Neural crest cell (in vitro differentiated cells): ENCODE results near the gene ST7. TPM values are rescaled to one million over a fixed set of nuclear protein-coding genes. Genes with fewer than 3 reads are reported as not detected.

Experiments used
- DNase-seq: peaks from one replicate; pipeline ENCODE4 v3.0.0; 2021; ENCODE audit warnings: low read depth, mixed read lengths, low spot score
- H3K27ac Mint-ChIP-seq: one replicate; pipeline ENCODE4 v1.8.0; 2021; ENCODE audit warnings: mild to moderate bottlenecking, mixed read lengths; ENCODE audit not compliant: unreplicated experiment
- H3K27me3 Mint-ChIP-seq: 2 replicates; pipeline ENCODE4 v1.8.0; 2021; ENCODE audit warnings: low read depth, mild to moderate bottlenecking, mixed read lengths
- H3K36me3 Mint-ChIP-seq: 2 replicates; pipeline ENCODE4 v1.8.0; 2021; ENCODE audit warnings: low read depth, mild to moderate bottlenecking, mixed read lengths
- H3K4me1 Mint-ChIP-seq: 2 replicates; pipeline ENCODE4 v1.8.0; 2021; ENCODE audit warnings: mixed read lengths
- H3K4me3 Mint-ChIP-seq: one replicate; pipeline ENCODE4 v1.8.0; 2021; ENCODE audit warnings: mild to moderate bottlenecking, mixed read lengths
- H3K9me3 Mint-ChIP-seq: 2 replicates; pipeline ENCODE4 v1.8.0; 2021; ENCODE audit warnings: mixed read lengths
- total RNA-seq: library from RNA; stranded (reverse); gene quantifications from 2 replicates; pipeline ENCODE4 v1.2.1, GENCODE V29; 2021
- TF ChIP-seq, protein P1 (sequence below): fragments of 200-600 bp; sonication (generic); conservative IDR thresholded peaks from 2 replicates; pipeline ENCODE4 v1.5.0; 2021; ENCODE audit warnings: antibody characterized with exemption, mild to moderate bottlenecking

Gene ST7
- total RNA-seq, 1 donor from 2014 or later: 22.4 TPM

DNA sequence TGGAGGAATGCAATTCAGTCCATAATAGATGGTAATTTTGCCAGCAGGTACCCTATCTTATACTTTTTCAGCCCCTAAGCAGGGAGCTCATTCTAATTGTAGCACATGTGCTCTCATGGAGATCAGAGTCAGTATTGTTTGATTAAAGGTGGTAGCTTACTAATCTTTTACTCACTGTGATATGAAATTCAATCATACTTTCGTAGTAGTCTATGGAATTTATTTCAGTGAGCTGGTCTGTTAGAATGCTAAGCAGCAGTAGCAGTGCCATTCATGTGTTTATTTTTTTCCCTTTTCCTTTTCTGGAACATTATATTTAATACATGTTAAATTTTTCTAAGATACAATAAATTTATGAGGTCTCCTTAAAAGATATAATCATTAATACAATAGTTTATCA is 109.0 kb downstream of the ST7 start:
- Mint-ChIP-seq H3K9me3 (no peaks in the 10 kb centered on the region), H3K4me3 (no peak overlapping the region), H3K27ac (no peak overlapping the region), H3K4me1 (no peaks in the 10 kb centered on the region), H3K27me3 (no peaks in the 10 kb centered on the region), H3K36me3 (no peaks in the 10 kb centered on the region)
- TF ChIP-seq, protein P1, sequence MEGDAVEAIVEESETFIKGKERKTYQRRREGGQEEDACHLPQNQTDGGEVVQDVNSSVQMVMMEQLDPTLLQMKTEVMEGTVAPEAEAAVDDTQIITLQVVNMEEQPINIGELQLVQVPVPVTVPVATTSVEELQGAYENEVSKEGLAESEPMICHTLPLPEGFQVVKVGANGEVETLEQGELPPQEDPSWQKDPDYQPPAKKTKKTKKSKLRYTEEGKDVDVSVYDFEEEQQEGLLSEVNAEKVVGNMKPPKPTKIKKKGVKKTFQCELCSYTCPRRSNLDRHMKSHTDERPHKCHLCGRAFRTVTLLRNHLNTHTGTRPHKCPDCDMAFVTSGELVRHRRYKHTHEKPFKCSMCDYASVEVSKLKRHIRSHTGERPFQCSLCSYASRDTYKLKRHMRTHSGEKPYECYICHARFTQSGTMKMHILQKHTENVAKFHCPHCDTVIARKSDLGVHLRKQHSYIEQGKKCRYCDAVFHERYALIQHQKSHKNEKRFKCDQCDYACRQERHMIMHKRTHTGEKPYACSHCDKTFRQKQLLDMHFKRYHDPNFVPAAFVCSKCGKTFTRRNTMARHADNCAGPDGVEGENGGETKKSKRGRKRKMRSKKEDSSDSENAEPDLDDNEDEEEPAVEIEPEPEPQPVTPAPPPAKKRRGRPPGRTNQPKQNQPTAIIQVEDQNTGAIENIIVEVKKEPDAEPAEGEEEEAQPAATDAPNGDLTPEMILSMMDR: no peak
- no peak for DNase-seq

DNA sequence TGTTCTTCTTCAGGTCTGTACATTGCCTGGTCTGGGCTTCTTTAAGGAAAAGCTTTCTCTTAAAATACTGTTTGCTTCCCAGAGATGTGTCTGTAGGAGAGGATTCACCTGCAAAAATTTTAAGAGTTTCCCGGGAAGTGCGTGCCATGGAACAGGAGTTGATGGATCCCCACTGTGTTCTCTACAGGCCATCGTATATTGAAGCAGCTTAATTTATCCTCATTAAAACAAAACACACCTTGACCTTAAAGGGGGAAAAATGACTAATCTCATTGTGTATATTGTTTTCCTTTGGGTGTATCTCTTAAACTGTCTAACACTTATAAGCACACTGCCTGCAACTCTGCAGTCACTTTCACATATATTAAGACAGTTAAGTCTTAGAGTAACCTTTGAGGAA is 111.4 kb downstream of the ST7 start:
- Mint-ChIP-seq H3K27ac (no peak overlapping the region), H3K27me3 (no peaks in the 10 kb centered on the region), H3K4me1 (peaks cover 6% of the 10 kb centered on the region), H3K36me3 (no peaks in the 10 kb centered on the region), H3K4me3 (no peak overlapping the region), H3K9me3 (no peaks in the 10 kb centered on the region)
- no peak for DNase-seq
- TF ChIP-seq, protein P1: no peak

DNA sequence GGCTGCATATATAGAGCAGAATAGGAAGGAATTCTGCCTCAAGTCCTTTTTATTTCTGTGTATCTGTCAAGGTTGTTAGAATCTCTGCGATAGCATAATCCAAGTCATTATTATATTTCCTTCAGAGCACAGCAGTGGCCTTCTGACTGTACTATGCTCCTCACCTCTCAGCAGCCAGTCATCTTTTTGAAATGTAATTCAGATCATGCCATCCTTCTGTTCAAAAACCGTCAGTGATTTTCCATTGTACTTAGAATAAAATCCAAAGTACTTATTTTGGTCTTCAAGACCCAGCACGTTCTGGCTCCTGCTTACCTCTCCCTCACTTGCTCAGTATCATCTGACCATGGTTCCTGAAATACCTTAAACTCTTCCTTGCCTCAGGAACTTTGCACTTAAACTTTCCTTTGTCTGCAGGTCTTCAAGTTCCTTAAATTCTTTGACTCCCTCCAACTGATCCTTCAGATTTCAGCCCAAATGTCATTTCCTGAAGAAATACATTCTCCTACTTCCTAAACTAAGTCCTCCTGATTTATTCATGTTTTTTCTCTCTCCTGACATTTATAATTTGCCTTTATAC is 112.4 kb downstream of the ST7 start:
- H3K4me3 Mint-ChIP-seq: no peak overlapping the region
- H3K36me3 Mint-ChIP-seq: no peaks in the 10 kb centered on the region
- no peaks in the 10 kb centered on the region for H3K27me3 Mint-ChIP-seq
- DNase-seq: no peak
- H3K27ac Mint-ChIP-seq: no peak overlapping the region
- H3K4me1 Mint-ChIP-seq: peaks cover 6% of the 10 kb centered on the region
- TF ChIP-seq, protein P1: no peak
- no peaks in the 10 kb centered on the region for H3K9me3 Mint-ChIP-seq

DNA sequence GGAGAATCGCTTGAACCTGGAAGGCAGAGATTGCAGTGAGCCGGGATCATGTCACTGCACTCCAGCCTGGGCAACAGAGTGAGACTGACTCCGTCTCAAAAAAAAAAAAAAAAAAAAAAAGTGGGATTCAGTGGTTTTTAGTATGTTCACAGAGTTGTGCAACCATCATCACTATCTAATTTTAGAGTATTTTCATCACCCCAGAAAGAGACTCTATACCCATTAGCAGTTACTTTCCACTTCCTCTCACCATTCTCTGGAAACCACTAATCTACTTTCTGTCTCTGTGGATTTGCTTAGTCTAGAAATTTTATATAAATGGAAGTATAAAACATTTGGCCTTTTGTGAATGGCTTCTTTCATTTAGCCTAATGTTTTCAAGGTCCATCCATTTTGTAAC is 113.4 kb downstream of the ST7 start:
- H3K36me3 Mint-ChIP-seq: no peaks in the 10 kb centered on the region

DNA sequence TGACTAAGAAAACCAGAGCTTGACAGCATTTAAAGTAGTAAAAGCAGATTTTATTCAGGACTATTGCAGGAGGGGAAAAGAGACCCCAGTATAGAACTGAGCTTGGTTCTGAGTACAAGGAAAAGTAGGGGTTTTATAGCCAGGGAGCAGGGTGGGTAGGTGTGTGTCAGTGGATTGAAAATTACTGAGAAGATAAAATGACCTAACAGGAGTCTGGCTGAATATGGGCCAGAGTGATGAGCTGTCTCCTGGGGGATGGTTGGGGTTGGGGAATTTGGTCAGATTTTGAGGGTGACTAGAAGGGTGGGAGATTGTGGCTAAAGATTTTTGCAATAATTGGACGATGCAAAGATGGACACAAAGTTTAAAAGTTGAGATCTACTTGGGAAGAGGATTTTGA is 114.0 kb downstream of the ST7 start:
- no peak overlapping the region for H3K27ac Mint-ChIP-seq
- TF ChIP-seq, protein P1: no peak
- no peaks in the 10 kb centered on the region for H3K27me3 Mint-ChIP-seq
- no peak overlapping the region for H3K4me3 Mint-ChIP-seq
- no peaks in the 10 kb centered on the region for H3K36me3 Mint-ChIP-seq
- DNase-seq: no peak
- peaks cover 6% of the 10 kb centered on the region for H3K4me1 Mint-ChIP-seq
- H3K9me3 Mint-ChIP-seq: no peaks in the 10 kb centered on the region

More for the DNA sequence above, 113.4 kb downstream of the ST7 start:
- Mint-ChIP-seq H3K27me3 (no peaks in the 10 kb centered on the region), H3K9me3 (no peaks in the 10 kb centered on the region), H3K27ac (no peak overlapping the region), H3K4me1 (peaks cover 6% of the 10 kb centered on the region), H3K4me3 (no peak overlapping the region)
- no peak for DNase-seq
- TF ChIP-seq, protein P1: no peak
